T-helper 9 cell (primary cell): ENCODE data around the gene PSEN2.

Experiments used
- DNase-seq: peaks from one replicate; pipeline ENCODE4 v3.0.0-alpha.2; 2020

The PSEN2 gene

DNA sequence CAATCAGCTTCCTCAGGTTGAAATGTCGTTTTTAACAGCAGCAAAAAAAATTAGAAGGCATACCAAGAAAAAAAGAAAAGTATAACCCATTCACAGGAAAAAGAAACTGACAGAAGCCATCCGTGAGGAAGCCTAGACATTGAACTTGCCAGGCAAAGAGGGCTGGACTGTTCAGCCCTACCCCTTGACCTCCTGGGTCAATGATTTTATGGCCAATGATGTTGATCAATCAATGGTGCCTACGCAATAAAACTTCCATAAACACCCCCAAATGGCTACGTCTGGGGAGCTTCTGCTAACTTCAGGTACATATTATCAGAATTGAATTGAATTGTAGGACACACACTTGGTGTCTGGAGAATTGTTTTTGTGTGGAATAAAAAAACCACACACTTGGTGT is 4.8 kb upstream of the PSEN2 start:
- no peak for DNase-seq

DNA sequence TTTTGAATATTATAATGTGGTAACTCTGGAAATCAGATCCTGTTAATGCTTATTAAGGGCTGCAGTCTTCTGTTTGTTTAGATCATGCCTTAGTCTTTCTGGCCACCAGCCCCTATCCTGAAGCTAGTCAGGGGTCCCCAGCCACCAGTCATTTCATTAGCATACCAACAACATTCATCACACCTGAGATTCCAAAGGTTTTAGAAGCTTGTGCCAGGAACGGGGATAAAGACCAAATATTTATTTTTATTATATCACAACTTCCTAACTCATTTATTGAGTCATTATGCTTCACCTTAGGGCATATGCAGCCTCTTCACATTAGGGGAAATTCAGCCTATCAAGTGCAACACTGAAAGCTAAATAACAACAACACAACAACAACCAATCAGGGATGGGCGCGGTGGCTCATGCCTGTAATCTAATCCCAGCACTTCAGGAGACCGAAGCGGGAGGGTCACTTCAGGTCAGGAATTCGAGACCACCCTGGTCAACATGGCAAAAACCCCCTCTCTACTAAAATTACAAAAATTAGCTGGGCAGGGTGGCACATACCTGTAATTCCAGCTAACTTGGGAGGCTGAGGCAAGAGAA is 2.9 kb upstream of the PSEN2 start:
- no peak for DNase-seq

DNA sequence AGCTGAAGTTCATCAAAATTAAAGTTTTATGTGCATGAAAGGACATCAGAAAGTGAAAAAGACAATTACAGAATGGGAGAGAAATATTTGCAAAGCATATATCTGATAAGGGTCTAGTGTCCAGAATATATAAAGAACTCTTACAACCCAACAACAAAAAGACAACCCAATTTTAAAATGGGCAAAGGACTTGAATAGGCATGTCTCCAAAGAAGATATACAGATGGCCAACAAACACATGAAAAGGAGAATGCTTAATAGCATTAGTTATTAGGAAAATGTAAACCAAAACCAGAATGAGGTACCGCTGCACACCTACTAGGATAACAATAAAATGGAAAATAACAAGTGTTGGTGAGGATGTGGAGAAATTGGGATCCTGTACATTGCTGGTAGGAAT is 1.7 kb upstream of the PSEN2 start:
- DNase-seq: no peak

DNA sequence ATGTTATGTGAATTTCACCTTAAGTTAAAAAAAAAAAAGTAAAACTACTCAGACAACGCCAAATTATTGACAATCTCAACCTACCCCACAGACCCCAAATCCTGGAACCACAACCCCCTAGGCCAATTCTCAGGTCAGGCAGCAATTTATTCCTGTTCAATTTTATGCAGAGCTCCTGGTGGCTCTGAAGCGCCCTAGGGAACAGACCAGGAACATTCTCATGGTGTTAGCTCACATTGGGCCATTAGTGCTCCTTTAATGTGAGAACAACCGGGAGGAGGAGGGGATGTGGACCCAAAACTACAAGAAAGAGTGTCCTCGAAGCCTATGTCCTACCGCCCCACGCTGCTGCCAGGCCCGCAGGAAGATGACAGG is 403 bp upstream of the PSEN2 start:
- DNase-seq: no peak

DNA sequence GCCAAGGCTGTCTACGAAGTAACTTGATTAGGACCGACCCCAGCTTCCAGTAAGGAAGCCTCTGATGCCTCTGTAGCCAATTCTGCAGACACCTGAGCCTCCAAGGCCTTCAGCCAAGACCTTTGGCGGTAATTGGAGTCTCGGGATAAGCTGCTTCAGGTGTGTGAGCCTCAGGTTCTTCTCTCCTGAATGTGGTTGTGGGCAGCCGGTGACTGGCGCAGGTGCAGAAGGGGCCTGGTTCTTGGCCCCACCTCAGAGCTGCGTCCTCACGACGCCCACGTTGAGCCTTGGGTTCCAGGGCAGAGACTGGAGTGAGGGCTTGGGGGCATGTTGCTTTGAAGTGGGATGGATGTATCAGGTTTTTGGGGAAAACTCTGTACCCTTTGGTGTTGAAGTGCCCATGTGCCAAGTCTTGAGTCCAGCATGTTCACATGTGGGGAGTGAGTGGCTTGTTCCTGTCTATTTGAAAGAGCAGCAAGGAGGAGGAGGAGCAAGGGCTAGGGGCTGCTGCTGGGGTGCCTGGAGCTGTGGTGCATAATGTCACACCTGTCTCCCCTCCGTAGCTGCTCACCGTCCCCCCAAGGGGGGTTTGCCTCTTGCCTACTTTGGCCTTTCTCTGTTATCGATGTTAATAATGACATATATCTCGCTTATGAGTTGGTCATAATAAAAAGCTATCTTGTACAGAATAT is 1.4 kb downstream of the PSEN2 start:
- no peak for DNase-seq

DNA sequence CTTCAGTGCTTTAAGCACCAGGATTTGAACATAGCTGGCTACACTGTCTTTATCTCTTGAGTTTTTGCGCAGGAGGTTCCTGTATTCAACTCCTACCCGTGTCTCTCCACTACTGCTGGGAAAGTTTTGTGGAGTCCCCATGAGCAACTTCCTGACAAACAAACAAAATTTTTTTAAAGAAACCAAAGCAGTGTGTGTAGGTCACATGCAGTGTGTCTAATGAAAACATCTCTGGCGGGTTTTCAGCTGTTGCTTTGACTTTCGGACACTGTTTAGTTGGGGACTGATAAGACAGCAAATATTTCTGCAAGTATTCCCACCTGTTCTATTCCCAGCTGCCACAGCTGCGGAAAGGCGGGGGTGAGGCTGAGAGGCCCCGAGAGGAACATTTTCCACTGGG is 2.0 kb downstream of the PSEN2 start:
- no peak for DNase-seq

DNA sequence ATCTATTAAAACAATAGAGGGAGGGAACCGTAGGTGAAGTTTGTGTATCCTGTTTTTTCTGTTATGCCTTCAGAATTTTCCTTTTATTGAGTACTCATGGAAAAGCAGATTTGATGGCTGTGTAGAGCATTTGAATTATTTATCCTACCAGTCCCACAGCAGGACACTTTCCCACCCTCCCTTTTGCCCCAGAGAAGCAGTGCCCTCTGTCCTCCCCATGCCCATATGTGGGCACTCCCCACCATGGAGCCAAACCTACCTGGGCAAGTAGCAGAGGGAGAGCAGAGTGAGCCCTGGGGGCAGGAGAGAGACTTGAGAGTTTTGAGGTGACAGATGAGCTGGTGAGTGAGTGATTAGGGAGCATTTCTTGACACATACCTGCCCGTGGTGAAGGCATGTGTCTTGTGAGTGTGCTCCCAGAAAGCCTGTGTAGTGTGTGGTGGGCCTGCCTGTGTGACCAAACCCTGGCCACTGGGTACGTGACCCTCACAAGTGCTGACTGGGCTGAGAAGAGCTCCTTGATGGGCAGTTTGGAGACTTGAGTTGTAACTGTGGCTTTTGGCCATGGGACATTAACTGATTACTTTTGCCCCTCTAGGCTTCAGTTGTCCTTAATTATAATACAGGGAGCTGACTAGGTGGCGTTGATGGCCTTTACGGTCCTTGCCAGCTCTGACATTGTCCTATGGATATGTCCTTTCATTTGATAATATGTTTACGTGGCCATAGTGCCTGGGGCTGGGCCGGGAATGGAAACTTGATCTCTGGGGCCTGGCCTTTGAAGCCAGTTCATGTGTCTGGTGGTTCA is 3.6 kb downstream of the PSEN2 start:
- no peak for DNase-seq

DNA sequence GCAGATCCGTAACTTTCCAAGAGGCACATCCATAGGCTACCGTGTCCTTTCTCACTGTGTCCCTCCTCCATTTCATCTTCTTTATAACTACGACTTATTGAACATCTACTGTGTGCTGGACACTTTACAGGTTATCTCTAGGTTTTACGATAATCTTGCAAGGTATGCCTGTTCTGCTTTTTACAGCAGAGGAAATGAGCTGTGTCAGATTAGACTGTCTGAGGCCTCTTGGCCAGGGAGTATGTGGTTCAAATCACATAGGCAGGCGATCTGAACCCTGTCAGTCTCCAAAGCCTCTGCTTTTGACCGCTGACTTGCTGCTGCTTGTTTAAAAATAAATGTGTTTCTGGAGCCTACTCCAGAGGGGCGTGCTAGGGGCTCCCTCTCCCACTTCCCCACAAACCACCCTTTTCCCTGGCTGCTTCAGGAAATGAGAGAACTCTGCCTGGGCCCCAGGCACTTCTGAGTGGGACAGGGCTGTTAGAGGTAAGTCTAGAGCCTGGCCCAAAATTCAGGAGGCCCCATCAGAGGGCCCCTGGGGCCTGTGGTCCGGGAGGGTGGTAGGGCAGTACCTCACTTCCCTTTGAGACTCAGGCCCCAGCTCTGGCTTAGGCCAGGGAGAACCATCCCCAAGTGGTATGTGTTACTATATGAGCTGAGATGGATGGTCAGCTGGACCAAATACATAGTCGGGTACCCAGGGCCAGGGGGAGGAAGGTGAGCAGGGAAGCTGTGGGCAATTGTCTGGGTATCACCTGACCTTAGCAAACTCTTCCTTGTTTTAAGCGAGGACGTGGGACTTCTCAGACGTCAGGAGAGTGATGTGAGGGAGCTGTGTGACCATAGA is 4.4 kb downstream of the PSEN2 start:
- no peak for DNase-seq

DNA sequence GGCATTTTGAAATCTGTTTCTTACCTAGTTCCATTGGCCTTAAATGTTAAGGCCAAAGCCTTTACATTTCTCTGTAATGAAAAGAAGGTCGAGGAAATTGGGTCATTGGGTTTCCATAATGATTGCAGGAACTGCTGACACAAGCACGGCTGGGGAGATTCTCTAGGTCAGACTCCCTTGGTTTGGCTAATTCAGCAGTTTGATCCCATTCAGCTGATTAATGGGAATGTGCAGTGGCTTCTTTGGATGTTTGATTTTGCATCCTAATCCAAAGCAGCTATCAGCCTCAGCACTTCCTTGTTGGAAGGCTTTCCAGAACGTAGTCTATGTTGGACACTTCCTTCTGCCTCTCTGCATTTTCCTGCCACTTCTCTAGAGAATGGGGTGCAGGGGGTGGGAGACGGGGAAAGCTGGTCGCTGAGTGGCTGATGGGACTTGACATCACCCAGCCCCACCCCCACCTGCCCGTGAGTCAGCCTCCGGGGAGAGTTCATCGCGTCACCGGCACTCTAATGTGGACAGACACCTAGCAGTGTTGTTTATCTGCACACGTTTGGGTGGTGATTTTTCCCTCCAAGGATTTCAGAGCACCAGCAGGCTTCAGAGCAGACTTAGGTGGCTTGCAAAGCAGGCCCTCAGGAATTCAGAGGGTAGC is 5.4 kb downstream of the PSEN2 start:
- DNase-seq: no peak

DNA sequence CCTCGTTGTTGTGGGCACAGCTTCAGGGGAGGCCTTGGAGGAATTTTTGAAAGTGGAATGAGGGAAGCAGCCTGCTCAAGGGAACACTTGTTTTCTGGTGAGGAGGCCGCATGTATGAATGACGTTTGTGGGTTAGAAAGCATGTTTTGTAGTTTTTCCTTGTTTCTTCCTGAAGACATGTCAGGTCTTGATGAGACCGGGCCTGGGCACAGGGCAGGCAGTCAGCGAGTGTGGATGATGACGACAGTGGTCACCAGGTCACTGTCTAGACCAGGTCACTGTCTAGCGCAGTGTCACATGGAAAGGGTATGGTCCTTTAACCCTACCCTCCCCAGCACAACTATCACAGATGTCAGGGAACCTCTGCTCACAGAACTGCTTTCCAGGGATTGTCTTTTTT is 7.3 kb downstream of the PSEN2 start:
- DNase-seq: no peak

DNA sequence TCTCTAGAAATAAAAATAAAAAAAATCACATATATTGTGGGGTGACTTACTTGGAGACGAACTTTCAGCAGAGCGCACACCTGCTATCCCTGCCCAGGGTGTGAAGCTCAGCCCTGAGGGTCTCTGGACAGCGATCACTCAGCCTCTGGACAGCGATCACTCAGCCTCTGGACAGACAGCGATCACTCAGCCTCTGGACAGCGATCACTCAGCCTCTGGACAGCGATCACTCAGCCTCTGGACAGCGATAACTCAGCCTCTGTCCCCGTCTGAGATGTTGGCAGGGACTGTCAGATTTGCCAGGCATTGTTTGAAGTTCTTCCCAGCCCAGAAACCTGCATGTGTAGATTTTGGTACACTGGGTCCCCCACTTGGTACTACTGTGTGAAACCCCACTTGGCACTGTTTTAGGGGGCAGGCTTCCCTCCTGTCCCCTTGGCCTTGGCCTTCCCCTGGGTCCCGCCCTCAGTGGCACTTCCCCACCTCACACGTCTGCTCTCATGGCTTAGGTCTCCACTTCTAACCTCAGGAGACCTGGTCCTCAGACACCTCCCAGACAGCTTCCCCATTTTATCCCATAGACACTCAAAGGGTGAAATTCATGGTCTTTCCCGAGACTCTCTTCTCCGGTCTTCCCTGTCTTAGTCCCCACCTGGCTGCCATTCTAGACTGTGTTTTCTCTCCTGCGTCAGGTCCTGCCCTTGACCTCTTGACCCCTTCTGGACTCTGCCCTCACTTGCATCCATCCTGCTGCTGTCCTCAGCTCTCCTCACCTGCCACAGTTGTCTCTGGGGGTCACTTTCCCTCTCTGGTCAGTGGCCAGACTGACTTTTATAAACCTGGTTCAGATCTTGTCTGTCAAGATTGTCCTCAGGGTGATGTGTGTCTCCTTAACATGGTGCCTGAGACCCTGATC is 10.2 kb downstream of the PSEN2 start:
- no peak for DNase-seq

DNA sequence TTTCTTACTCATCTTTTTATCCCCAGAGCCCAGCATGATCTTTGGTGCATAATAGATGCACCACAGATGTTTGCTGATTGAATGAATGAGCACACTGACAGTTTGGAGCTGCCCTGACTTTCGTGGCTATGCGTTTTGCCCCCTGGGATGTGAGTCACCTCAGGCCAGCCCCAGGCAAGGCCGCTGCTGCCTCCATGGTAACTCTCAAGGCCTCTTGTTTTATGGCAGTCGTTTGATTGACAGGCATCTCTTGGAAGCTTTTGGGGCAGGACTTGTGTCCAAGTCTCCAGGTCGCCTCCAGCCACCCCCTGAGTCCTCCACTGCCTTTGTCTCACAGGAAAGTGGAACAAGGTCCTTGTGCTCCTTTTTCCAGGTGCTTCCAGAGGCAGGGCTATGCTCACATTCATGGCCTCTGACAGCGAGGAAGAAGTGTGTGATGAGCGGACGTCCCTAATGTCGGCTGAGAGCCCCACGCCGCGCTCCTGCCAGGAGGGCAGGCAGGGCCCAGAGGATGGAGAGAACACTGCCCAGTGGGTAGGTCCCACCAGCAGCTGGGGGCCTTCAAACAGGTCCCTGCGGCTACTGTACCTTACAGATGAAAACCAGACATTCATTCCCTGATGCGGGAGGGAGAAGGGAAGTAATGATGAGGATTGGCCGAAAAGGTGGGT is 11.2 kb downstream of the PSEN2 start:
- DNase-seq: no peak

DNA sequence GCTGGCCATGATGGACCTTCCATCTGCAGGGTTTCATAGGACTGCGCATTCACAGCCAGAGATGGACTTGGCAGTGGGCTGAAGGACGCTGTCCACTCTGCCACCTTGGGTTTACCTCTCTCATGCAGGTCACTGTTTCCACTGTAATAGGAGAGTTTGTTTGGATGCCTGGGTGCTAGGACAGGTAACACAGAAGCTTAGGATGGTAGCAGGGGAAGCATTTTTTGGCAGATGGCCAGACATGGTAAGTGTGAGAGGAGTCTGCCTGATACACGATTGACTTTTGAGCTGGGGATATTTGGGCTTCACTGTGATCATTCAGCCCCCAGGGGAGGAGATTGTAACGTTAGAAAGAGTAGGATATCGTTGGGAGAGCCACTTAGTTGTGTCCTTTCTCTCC is 11.8 kb downstream of the PSEN2 start:
- no peak for DNase-seq

DNA sequence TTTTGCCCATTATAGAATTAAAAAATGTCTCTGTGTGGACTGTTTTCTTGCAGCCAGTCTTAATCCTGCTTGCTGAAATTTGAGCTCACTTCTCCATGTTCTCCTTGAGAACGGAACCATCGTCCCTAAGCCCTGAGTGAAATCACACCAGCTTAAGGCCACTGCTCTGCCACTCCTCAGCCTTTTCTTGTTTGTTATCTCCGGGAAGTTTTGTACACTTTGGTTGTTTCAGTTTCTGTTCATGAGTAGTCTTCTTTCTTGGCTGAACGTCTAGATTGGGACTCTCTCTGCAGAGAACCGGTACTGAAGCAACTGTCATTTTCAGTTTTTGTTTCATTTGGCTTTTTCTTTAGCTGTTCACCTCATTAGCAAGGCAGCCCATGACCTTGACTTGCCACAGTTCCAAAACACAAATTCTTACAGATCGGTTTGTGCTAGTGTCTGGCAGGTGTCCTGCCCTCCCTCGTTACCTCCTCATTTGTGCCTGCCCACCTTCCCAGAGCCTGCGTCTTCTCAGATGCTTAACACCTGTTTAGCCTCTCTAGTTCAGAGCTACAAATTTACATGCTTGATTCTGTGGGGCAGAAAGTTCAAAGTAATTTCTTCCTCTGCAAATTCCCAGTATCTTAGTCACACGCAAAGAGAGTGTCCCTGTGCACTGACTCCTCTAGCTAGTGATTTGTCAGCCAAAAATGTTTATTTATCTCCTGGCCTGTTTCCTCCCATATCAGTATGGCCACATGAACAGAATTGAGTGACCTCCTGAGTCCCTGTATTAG is 12.4 kb downstream of the PSEN2 start:
- no peak for DNase-seq

DNA sequence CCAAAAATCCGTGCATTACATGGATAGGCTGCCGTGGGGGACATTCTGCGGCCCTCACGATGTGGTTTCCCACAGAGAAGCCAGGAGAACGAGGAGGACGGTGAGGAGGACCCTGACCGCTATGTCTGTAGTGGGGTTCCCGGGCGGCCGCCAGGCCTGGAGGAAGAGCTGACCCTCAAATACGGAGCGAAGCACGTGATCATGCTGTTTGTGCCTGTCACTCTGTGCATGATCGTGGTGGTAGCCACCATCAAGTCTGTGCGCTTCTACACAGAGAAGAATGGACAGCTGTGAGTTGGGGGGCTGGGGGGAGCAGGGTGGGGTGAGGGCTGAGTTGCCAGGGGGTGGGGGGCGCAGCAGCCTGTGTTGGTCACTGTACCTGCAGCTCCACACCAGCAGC is 13.2 kb downstream of the PSEN2 start:
- no peak for DNase-seq

DNA sequence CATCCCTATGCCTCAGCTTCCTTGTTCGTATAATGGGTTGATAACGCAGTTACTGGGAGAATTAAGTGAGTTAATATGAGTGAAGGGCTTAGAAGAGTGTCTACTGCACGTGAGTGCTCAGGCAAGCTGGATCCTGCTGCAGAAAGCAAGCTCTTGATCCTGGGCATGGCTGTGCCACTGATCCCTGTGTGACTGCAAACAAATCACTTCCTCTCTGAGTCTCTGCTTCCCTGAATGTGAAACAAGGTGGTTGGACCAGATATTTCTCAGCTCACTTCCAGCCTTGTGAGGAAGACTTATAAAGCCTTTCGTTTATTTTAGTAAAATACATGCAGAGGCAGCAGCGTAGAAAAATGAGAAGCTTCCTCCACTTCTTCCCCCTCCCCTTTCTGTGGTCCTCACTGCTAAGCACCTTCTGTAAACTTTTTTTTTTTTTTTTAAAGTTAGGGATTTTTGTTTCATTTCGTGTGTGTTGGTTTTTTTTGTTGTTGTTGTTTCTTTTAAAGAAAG is 13.8 kb downstream of the PSEN2 start:
- DNase-seq: no peak

DNA sequence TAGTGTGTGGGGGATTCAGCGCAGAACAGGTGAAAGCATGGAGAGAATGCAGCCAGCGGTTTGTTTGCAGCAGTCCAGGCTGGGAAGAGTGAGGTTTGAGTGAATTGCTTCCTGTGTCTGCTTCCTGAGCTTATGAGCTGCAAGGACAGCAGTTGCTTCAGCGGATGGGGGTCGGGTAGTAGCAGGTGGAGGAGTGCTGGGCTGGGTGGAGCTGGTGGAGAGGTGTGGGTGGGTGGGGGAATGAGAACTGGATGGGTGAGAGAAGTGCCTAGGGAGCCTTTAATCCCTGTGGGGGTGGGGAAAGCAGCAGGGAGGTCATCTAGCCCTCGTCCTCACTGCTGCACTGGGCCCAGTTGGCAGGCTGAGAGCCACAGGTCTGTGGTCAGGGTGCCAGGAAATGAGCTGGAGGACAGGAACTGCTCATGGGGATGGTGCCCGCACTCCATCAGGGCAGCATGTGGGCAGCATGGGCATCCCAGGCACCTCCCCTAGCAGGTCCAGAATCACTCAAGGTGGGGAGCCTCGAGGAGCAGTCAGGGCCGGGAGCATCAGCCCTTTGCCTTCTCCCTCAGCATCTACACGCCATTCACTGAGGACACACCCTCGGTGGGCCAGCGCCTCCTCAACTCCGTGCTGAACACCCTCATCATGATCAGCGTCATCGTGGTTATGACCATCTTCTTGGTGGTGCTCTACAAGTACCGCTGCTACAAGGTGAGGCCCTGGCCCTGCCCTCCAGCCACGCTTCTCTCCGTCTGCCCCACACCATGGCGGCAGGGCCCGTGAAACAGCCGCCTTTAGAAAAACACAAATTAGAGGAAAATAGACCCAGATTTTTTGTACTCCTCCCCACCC is 14.8 kb downstream of the PSEN2 start:
- DNase-seq: no peak

DNA sequence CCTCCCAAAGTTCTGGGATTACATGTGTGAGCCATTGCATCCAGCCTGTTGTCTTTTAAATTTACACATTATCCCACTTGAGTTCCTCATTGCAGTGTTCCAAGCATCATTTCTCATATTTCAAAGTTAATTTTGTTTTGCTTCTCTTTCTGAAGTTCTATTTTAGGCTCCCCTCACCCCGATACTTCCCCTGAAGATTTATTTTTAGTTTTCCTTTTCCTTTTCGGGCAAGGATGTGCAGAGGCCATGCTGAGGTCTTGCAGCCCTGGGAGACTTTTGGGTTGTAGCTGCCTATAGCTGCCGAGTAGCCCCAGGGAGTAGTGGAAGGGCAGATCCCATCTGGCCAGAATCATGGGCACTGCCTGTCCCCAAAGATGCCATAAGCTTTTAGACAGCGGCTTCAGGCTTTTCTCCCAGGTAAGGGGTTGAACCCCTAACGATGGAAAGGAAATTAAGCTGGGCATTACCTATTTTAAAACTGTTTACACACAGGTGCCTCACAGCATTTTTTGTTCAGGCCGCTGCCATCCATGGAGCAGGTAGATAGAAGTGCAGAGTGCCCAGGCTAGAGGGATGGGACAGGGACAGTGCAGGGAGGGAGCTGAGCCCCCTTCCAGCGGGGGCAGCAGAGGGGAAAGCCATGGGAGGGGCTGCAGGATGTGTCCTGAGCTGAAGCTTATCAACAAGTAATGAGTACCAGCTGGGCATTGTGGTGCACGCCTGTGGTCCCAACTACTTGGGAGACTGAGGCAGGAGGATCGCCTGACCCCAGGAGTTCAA is 15.9 kb downstream of the PSEN2 start:
- DNase-seq: no peak
